Effector memory CD8-positive, alpha-beta T cell (primary cell): ENCODE measurements around the gene NBPF4.
A peak's percentile ranks its signal among the peaks of the same experiment; 100 is the strongest.

Experiments
- ATAC-seq: fragments of 150-1000 bp; cut with Tn5 transposase; replicated peaks from 2 replicates; pipeline ENCODE4 v1.10.0; 2021; ENCODE audit warnings: mild to moderate bottlenecking, moderate library complexity
- DNase-seq, 3 experiments: peaks; one replicate each; pipeline ENCODE4 v3.0.0; 2021
- H3K27ac Mint-ChIP-seq, 2 donors: one replicate each; pipeline ENCODE4 v1.8.0; 2022; ENCODE audit warnings: mild to moderate bottlenecking in 2 of 2, mixed read lengths in 2 of 2, moderate library complexity in 2 of 2
- H3K27me3 Mint-ChIP-seq, 2 donors: one replicate each; pipeline ENCODE4 v1.8.0; 2022; ENCODE audit warnings: mixed read lengths in 2 of 2
- H3K36me3 Mint-ChIP-seq: one replicate; pipeline ENCODE4 v1.8.0; 2022; ENCODE audit warnings: mild to moderate bottlenecking, moderate library complexity, mixed read lengths; ENCODE audit not compliant: insufficient read depth
- H3K4me1 Mint-ChIP-seq, 2 donors: one replicate each; pipeline ENCODE4 v1.8.0; 2022; ENCODE audit warnings: low read depth in 2 of 2, mixed read lengths in 2 of 2
- H3K4me3 Mint-ChIP-seq, 2 donors: one replicate each; pipeline ENCODE4 v1.8.0; 2022; ENCODE audit warnings: mild to moderate bottlenecking in 2 of 2, mixed read lengths in 2 of 2, moderate library complexity in 2 of 2
- H3K9me3 Mint-ChIP-seq, 2 donors: one replicate each; pipeline ENCODE4 v1.8.0; 2022; ENCODE audit warnings: mixed read lengths in 2 of 2

The NBPF4 gene

DNA sequence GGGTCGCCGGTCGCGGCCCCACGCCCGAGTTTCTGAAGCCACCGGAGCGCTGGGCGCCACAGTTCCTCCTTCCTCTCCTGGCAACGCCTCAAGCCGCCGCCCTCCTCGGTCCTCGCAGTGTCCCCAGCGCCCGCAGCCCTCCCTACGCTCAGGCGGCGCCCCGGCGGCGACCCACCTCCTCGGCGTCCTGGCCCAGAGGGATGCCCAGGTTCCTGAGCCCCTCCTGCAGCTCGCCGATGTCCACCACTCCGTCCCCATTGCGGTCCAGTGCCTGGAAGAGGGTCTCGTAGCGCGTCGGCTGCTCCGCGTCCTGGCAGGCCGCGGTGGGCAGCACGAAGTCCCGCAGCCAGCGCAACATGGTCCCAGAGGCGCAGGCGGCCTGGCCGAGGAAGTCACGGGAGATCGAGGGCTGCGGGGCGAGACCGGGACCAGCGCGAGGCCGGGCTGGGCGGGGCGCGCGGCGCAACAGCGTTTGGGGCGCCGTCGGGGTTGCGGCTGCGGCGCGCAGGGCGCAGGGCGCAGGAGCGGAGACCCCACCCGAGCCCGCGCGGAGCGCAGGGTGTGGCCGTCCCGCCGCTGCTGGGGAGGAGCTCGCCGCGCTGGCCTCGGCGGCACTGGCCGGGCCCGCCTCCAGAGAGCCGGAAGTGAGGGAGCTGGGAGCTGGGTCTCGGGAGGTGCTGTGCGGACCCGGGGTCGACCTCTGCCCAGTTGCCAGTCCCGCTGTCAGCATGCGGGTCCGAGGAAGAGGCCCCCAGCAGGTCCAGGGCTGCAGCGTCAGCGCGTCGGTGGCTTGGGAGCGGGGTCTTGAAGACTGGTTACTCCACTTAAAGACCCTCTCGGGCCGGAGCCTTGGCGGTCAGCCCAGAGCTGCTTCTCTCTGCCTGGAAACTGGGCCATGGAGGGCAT lies 43.8 kb downstream of the NBPF4 start, which contains the start of gene SLC25A24:
Gene SLC25A24, minus strand, starts transcription at position 563 of the 906 bp plus-strand sequence. Its CDS starts 205 bp downstream, at position 358.
- no peaks in the 10 kb centered on the region for H3K27me3 Mint-ChIP-seq
- H3K36me3 Mint-ChIP-seq: no peaks in the 10 kb centered on the region
- ATAC-seq (peak; percentile 92), DNase-seq (peak; percentile 61 to 68 (median 62))
- H3K27ac Mint-ChIP-seq: peak within 1 kb of the TSS; percentile 87 to 93
- H3K9me3 Mint-ChIP-seq: peaks cover 0 to 4% of the 10 kb centered on the region in 2 donors
- peaks cover 32 to 40% of the 10 kb centered on the region in 2 donors for H3K4me1 Mint-ChIP-seq
- peak within 1 kb of the TSS; percentile 88 to 91 for H3K4me3 Mint-ChIP-seq

DNA sequence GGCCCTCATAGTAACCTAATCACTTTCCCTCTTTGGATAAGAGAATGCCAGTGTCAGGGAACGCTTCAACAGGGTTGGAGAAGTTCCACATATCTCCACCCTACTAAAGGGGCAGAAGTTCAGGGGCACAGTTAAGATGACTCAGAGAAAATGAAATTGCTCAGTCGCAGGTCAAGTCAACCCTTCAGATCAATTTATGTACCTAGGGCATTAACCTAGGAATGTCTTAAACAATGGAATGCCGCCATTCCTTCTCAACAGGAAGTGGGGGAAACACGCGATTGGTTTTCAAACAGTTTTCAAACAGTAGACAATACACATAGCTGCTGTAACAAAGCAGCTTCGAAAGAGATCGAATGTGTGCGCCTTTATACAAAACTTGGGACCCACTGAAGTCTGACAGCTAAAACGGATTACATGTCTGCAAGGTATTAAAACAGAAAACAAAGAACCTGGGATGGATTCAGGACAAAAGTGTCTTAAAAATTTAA lies 44.6 kb downstream of the NBPF4 start:
- DNase-seq (no peak), ATAC-seq (no peak)
- H3K4me3 Mint-ChIP-seq: peak overlapping the region; percentile 88 to 91
- H3K36me3 Mint-ChIP-seq: peaks cover 1% of the 10 kb centered on the region
- H3K4me1 Mint-ChIP-seq: peaks cover 32 to 41% of the 10 kb centered on the region in 2 donors
- H3K27me3 Mint-ChIP-seq: no peaks in the 10 kb centered on the region
- peaks cover 0 to 2% of the 10 kb centered on the region in 2 donors for H3K9me3 Mint-ChIP-seq
- peak overlapping the region; percentile 87 to 93 for H3K27ac Mint-ChIP-seq

DNA sequence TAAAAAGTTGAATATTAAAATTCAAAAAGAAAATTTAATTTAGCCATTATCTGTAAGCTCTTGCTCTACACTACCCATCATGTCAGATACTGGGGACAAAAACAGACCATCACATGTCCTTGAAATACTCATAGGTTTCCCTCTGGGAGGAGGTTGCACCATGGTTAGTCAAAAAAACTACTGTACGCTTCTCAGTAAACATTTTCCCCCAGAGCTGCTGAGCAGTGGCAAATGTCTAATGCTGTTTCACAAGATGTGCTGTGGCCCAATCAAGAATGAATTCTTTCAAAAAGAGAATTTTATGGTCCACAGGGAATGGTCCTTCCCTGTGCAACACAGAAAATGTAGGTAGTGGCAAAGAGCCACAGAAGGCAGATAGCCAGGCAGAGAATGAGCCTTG lies 49.8 kb downstream of the NBPF4 start:
- H3K27ac Mint-ChIP-seq: no peak overlapping the region
- H3K27me3 Mint-ChIP-seq: no peaks in the 10 kb centered on the region
- peaks cover 3% of the 10 kb centered on the region for H3K36me3 Mint-ChIP-seq
- ATAC-seq: no peak
- no peaks in the 10 kb centered on the region for H3K9me3 Mint-ChIP-seq
- peaks cover 23 to 31% of the 10 kb centered on the region in 2 donors for H3K4me1 Mint-ChIP-seq
- DNase-seq: no peak
- H3K4me3 Mint-ChIP-seq: no peak overlapping the region

DNA sequence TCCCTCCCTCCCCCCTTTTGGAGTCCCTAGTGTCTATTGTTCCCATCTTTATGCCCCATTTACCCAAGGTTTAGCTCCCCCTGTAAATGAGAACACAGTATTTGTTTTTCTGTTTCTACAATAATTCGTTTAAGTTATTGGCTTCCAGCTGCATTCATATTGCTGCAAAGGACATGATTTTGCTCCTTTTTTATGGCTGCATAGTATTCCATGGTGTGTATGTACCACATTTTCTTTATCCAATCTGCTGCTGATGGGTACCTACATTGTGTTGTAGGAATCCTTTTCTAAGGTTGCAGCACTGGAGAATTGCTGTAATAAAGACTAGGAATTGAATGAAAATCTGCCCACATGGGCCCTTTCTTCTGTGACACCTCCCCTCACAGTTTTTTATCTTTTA lies 50.5 kb downstream of the NBPF4 start:
- Mint-ChIP-seq H3K36me3 (peaks cover 3% of the 10 kb centered on the region), H3K4me3 (no peak overlapping the region), H3K4me1 (peaks cover 16 to 31% of the 10 kb centered on the region in 2 donors), H3K27me3 (no peaks in the 10 kb centered on the region), H3K27ac (no peak overlapping the region), H3K9me3 (no peaks in the 10 kb centered on the region)
- ATAC-seq: no peak
- no peak for DNase-seq

DNA sequence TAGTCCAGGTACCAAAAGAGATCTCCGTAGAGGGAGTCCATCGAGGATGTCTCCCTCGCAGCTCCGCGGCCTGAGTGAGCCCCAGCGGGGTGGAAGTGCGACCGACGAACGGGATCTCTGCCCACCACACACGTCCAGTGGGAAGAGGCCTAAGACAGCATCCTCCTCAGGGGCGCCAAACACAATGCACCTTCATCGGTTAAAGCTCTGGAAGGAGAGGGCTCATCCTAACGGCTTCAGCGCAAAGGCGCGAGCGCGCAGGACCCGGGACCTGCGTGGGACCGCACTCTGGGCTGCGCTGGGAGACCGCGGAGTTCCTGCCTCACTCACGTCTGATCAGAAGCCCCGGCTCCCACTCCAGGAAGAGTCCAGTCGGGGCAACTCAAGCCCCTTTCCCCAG lies 51.3 kb downstream of the NBPF4 start:
- Mint-ChIP-seq H3K27me3 (no peaks in the 10 kb centered on the region), H3K36me3 (peaks cover 3% of the 10 kb centered on the region), H3K4me1 (peaks cover 10 to 24% of the 10 kb centered on the region in 2 donors), H3K9me3 (peaks cover 3 to 7% of the 10 kb centered on the region in 2 donors), H3K4me3 (no peak overlapping the region), H3K27ac (no peak overlapping the region)
- ATAC-seq: no peak
- no peak for DNase-seq

DNA sequence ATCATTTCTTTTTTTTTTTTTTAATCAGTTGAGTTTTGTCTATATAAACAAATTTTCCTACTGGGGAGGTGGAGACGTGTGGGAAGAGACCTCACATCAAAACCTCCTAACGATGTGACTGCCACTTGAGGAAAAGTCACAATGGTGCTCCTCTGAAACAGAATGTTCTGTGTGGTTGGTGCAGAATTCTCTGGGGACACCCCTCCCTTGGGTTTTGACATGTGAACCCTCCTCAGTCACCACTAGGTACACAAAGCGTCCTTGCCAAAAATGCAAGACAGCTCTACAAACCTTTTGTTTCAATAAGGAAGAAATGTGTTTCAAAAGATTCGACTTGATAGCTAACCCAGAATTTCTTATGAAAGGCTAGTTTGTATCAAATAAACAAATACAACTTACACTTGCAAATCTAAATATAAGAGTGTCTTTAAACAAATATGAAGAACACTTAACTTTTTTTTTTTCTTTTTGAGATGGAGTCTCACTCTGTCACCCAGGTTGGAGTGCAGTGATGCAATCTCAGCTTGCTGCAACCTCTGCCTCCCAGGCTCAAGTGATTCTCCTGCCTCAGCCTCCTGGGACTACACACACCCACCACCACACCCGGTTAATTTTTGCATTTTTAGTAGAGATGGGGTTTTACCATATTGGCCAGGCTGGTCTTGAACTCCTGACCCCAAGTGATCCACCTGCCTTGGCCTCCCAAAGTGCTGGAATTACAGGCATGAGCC lies 53.0 kb downstream of the NBPF4 start:
- Mint-ChIP-seq H3K36me3 (peaks cover 4% of the 10 kb centered on the region), H3K9me3 (peaks cover 3 to 7% of the 10 kb centered on the region in 2 donors), H3K27me3 (no peaks in the 10 kb centered on the region), H3K27ac (no peak overlapping the region), H3K4me1 (peaks cover 3 to 13% of the 10 kb centered on the region in 2 donors), H3K4me3 (no peak overlapping the region)
- DNase-seq: no peak
- no peak for ATAC-seq

DNA sequence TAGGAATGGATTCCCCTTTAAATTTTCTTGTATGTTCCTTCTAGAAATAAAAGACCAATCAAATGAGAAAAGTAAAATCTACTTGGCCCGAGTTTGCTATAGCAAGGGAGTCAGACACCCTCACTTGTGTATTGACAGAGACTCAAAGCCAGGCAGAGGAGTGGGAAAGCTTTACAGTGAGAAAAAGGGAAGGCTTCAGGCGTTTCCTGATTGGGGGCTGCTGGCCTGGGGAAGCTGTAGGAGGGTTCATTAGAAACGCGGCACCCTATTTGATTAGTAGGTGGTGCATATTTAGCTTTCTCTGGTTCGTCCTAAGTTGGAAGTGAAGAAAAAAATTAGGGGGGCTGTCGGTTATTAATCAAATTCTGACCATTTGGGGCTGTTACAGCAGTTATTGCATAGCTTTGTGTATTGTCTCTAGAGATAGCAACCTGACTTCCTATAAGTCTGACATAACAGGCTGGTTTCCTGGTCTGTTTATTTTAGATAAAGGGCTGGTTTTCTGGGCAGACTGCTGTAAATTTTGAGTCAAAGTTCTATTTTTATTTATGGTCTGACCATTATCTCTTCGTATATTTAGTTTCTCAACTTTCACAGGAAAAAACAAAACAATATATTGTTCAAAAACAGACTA lies 53.8 kb downstream of the NBPF4 start:
- H3K4me3 Mint-ChIP-seq: no peak overlapping the region
- peaks cover 3 to 7% of the 10 kb centered on the region in 2 donors for H3K9me3 Mint-ChIP-seq
- H3K27me3 Mint-ChIP-seq: no peaks in the 10 kb centered on the region
- DNase-seq: no peak
- no peak overlapping the region for H3K27ac Mint-ChIP-seq
- peaks cover 3 to 11% of the 10 kb centered on the region in 2 donors for H3K4me1 Mint-ChIP-seq
- H3K36me3 Mint-ChIP-seq: peaks cover 9% of the 10 kb centered on the region
- ATAC-seq: no peak

DNA sequence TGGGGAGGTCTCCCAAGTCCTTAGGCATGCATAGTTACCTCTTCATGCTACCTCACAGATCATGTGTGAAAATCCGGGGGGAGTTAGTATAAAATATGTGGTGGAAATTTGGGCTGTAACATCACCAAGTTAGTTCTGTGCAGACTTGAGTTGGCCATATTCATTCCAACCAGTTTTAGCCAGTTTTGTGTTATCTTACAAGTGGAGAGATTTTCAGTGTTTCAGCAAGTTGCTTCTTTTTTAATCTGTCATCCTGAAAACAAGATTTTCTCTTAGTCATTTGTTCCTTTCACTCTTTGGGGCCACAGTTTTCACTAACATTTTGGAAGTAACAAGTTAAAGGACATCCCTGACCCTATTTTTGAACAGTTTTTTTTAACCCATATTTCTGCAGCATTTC lies 55.1 kb downstream of the NBPF4 start:
- ATAC-seq (no peak), DNase-seq (no peak)
- Mint-ChIP-seq H3K27ac (no peak overlapping the region), H3K36me3 (peaks cover 14% of the 10 kb centered on the region), H3K9me3 (peaks cover 3 to 7% of the 10 kb centered on the region in 2 donors), H3K27me3 (no peaks in the 10 kb centered on the region), H3K4me3 (no peak overlapping the region), H3K4me1 (peaks cover 3 to 8% of the 10 kb centered on the region in 2 donors)

DNA sequence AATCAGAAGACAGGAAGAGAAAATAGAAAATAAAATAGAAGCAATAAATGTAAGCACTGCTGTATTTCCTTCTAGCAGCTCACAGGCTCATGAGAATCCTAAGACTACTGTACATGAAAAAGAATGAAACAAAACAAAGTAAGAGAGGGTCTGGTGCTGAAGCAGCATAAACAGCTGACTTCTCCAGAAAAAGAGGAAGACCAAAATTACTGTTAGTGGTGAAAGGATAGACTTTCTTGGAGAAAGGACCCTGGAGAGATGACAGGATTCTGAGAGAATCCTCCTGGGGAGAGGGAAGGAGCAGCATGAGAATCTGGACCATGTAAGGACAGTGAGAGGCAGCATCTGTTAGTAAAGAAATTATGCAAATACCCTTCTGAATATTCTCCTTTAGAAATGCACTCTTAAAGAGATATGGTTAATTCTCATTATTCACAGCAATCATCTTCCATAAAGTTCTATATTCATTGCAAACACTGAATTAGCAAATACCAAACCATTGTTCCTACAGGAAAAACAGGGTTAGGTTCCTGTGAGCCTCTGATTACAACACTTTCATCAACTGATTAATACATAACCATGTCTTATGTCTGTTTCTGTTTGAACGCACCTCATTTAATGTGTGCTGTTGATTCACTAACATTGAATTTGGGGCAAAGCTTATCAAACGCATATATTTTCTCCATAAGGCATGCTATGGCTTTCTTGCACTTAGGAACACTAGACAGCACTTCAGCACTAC lies 60.7 kb downstream of the NBPF4 start:
- no peak for ATAC-seq
- DNase-seq: no peak
- H3K4me1 Mint-ChIP-seq: peaks cover 12 to 19% of the 10 kb centered on the region in 2 donors
- no peaks in the 10 kb centered on the region for H3K27me3 Mint-ChIP-seq
- H3K9me3 Mint-ChIP-seq: peaks cover 3 to 5% of the 10 kb centered on the region in 2 donors
- peaks cover 41% of the 10 kb centered on the region for H3K36me3 Mint-ChIP-seq
- peak overlapping the region in 1 of 2 donors; percentile 19 for H3K27ac Mint-ChIP-seq
- no peak overlapping the region for H3K4me3 Mint-ChIP-seq

DNA sequence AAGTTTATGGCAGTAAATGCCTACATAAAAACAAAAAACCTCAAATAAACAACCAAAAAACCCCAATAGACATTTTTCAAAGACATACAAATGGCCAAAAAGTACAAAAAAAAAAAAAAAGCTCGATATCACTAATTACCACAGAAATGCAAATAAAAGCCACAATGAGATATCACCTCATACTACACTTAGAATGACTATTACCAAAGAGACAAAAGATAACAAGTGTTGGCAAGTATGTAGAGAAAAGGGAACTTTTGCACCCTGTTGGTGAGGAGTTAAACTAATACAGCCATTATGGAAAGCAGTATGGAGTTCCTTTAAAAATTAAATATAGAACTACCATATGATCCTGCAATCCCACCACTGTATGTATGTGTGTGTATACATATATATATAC lies 64.9 kb downstream of the NBPF4 start:
- peak overlapping the region in 1 of 2 donors; percentile 5 for H3K4me3 Mint-ChIP-seq
- H3K36me3 Mint-ChIP-seq: peaks cover 37% of the 10 kb centered on the region
- no peak overlapping the region for H3K27ac Mint-ChIP-seq
- H3K9me3 Mint-ChIP-seq: no peaks in the 10 kb centered on the region
- H3K27me3 Mint-ChIP-seq: no peaks in the 10 kb centered on the region
- peaks cover 25 to 35% of the 10 kb centered on the region in 2 donors for H3K4me1 Mint-ChIP-seq
- ATAC-seq (no peak), DNase-seq (no peak)
